ENCODE measurements around the gene DOK1. TPM values are rescaled to one million over a fixed set of nuclear protein-coding genes. Genes with fewer than 3 reads are reported as not detected.

Gene DOK1
- total RNA-seq, 1 donor from 2014 or later = 11.9 TPM

DNA sequence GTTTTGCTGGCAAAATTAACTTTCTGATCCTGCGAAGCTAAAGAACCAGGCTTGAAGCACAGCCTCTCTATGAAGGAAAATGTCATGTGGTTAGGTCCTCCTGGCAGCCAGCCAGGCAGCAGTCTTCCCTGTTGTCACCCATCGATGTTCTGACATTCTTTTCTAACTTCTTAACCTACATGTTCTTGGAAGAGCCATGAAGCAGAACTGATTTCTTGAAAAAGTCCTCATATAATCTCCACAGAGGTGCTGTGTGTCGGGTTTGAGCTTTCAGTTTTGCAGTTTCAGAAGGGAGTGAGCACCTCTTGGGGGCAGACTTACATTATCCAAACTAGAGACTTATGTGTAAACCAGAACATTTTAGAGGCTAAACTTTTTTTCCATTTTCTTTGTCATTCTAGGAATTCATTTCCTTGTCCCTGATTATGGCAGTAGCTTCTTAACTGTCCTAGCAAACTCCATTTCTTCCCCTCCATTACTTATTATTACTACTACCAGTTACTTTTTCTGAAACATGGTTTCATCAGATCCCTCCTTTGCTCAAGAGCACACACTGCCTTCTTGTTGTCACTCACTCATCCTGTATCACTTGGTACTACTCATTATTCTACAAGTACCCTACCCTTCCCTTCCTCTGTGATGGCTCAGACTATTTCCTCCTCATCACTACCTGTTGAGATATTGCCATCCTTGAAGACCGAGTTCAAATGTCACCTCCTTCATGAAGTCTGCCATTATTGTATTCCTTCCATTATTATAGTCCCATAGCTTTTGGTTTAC lies 31.1 kb downstream of the DOK1 start:
- Mint-ChIP-seq H3K27ac (no peak overlapping the region), H3K36me3 (no peaks in the 10 kb centered on the region), H3K4me1 (peaks cover 3% of the 10 kb centered on the region)

DNA sequence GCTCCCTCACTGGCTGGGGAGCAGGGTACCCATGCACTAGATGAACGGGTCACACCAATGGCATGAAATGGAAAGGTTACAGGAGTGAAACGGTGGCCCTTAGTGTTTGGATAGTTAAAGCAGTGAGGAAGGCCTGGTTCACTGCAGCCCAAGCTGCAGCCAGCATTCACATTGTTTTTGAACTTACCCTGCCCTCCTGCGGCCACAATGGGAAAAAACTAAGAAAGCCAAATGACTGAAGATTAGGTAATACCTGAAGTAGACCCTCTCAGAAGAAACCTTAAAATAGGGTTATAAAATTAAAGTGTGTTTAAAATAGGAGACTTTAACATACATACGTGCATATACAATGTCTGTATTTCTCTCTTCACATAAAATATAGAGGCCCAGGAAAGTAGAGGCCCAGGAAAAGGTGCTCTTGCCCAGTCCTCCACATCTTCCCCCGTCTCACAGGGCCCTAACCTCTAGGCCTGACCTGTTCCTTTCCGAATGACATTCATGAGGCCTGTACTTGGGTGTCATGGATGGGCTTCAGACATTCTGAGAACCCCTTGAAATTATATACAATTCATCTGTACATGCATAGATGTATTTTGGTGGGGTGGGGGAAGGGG lies 33.3 kb downstream of the DOK1 start:
- DNase-seq (ENCODE audit: low spot score in 2 of 2, unreplicated experiment in 2 of 2) = peak in 1 of 2 experiments; percentile 67
- peaks cover 25% of the 10 kb centered on the region for H3K27me3 Mint-ChIP-seq (ENCODE audit: low read depth)
- H3K9me3 Mint-ChIP-seq = no peaks in the 10 kb centered on the region
- no peaks in the 10 kb centered on the region for H3K36me3 Mint-ChIP-seq
- H3K27ac Mint-ChIP-seq = no peak overlapping the region
- H3K4me1 Mint-ChIP-seq = peaks cover 3% of the 10 kb centered on the region
- no peak overlapping the region for H3K4me3 Mint-ChIP-seq
- peak; percentile 25 for TF ChIP-seq CTCF (IDR thresholded peaks at IDR 0.05; ENCODE audit: unreplicated experiment)

More for the DNA sequence above, 31.1 kb downstream of the DOK1 start:
- H3K4me3 Mint-ChIP-seq = no peak overlapping the region
- H3K27me3 Mint-ChIP-seq (ENCODE audit: low read depth) = peaks cover 13% of the 10 kb centered on the region
- H3K9me3 Mint-ChIP-seq = no peaks in the 10 kb centered on the region
- no peak for TF ChIP-seq CTCF (IDR thresholded peaks at IDR 0.05; ENCODE audit: unreplicated experiment)
- DNase-seq (ENCODE audit: low spot score in 2 of 2, unreplicated experiment in 2 of 2) = no peak

DNA sequence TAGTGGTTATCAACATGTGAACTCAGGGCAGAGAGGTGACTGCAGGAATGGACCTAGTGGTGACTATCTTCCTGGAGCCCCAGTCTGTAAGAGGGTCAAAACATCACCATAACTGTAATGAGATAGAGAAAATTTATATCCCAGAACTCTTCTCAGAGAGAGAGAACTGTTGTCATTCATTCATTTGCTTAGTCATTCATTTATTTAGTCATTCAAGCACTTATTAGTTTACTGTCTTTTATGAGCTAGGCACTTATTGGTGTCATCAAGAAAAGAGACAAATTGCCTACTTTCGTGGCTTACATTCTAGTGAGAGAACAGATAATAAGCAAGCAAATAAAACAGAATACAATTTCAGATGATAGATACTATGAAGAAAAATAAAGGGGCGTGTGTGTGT lies 34.1 kb downstream of the DOK1 start:
- Mint-ChIP-seq H3K27ac (no peak overlapping the region), H3K36me3 (no peaks in the 10 kb centered on the region), H3K4me1 (peaks cover 3% of the 10 kb centered on the region), H3K9me3 (no peaks in the 10 kb centered on the region), H3K27me3 (ENCODE audit: low read depth) (peaks cover 30% of the 10 kb centered on the region), H3K4me3 (no peak overlapping the region)
- no peak for TF ChIP-seq CTCF (IDR thresholded peaks at IDR 0.05; ENCODE audit: unreplicated experiment)
- no peak for DNase-seq (ENCODE audit: low spot score in 2 of 2, unreplicated experiment in 2 of 2)

- Mint-ChIP-seq H3K4me3 (no peak overlapping the region), H3K4me1 (no peaks in the 10 kb centered on the region), H3K36me3 (no peaks in the 10 kb centered on the region), H3K9me3 (no peaks in the 10 kb centered on the region), H3K27ac (no peak overlapping the region), H3K27me3 (ENCODE audit: low read depth) (peaks cover 38% of the 10 kb centered on the region)
- no peak for TF ChIP-seq CTCF (IDR thresholded peaks at IDR 0.05; ENCODE audit: unreplicated experiment)
- DNase-seq (ENCODE audit: low spot score in 2 of 2, unreplicated experiment in 2 of 2) = no peak
These were observed 39.6 kb downstream of the DOK1 start for GRCh38 chr2:74593826-74594772.

DNA sequence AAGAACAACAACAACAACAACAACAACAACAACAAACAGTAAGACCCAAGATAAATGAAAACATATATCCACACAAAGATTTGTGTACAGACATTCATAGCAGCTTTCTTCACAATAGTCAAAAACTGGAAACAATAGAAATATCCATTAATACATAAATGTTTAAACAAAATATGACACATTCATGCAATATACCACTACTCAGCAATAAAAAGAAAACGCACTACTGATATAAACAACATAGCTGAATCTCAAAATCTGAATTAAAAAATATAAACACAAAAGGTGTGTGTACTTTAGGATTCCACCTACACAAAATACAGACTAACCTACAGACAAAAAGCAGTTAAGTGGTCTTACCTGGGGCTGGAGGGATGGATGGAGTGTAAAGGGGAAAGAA lies 42.1 kb downstream of the DOK1 start:
- TF ChIP-seq CTCF (IDR thresholded peaks at IDR 0.05; ENCODE audit: unreplicated experiment) = no peak
- H3K36me3 Mint-ChIP-seq = no peaks in the 10 kb centered on the region
- peaks cover 20% of the 10 kb centered on the region for H3K27me3 Mint-ChIP-seq (ENCODE audit: low read depth)
- no peak overlapping the region for H3K27ac Mint-ChIP-seq
- H3K4me1 Mint-ChIP-seq = no peaks in the 10 kb centered on the region
- H3K4me3 Mint-ChIP-seq = no peak overlapping the region
- DNase-seq (ENCODE audit: low spot score in 2 of 2, unreplicated experiment in 2 of 2) = no peak
- no peaks in the 10 kb centered on the region for H3K9me3 Mint-ChIP-seq
